ENCODE data around the gene MYBPH. TPM values are rescaled to one million over a fixed set of nuclear protein-coding genes. Genes with fewer than 3 reads are reported as not detected.
A peak's percentile ranks its signal among the peaks of the same experiment; 100 is the strongest.

The MYBPH gene
- total and polyA plus RNA-seq, 2 experiments from 2014 or later, result not detected

GRCh38 chr1:203187304-203187685 lies 11.7 kb upstream of the MYBPH start (continued):
- no peak for TF ChIP-seq REST (IDR thresholded peaks at IDR 0.05; ENCODE audit: unreplicated experiment)
- TF ChIP-seq ETS1 (IDR thresholded peaks at IDR 0.05), result no peak

GRCh38 chr1:203186446-203187303 lies 11.0 kb upstream of the MYBPH start, which contains the start of gene CHI3L1:
Gene CHI3L1, minus strand, starts transcription at chr1:203186704. Its CDS starts 81 bp downstream, at chr1:203186623.
- Histone ChIP-seq H3K4me3 (no peak within 1 kb of the TSS), H3K4me2 (peak within 1 kb of the TSS; percentile 66), H3K36me3 (ENCODE audit: insufficient read depth) (no peaks in the 10 kb centered on the region), H3K27me3 (ENCODE audit: insufficient read depth) (no peaks in the 10 kb centered on the region), H3K9me2 (ENCODE audit: insufficient read depth) (0 out of 2 replicates have a peak, but pooled peaks cover 5% of the 10 kb centered on the region), H3K27ac (ENCODE audit: low read depth) (no peak within 1 kb of the TSS), H4K20me1 (replicated peaks; ENCODE audit: insufficient read depth) (no peaks in the 10 kb centered on the region), H3F3A (replicated peaks; ENCODE audit: low read depth) (no peaks in the 10 kb centered on the region), H2AFZ (peak within 1 kb of the TSS; percentile 98), H3K79me2 (replicated peaks; ENCODE audit: insufficient read depth) (no peaks in the 10 kb centered on the region), H3K4me1 (ENCODE audit: insufficient read depth) (peaks cover 17% of the 10 kb centered on the region)
- peak; percentile 78 for ATAC-seq
- Mint-ChIP-seq H3K4me3 (peak within 1 kb of the TSS; percentile 38; the same call in 2 of the 3 replicates), H3K27me3 (ENCODE audit: insufficient read depth, low read depth, poor library complexity) (peaks cover 3% of the 10 kb centered on the region), H3K27ac (0 out of 2 replicates have a peak within 1 kb of the TSS, but pooled peaks have one; percentile 56), H3K36me3 (ENCODE audit: low read depth) (no peaks in the 10 kb centered on the region), H3K9me3 (no peaks in the 10 kb centered on the region), H3K4me1 (peaks cover 33% of the 10 kb centered on the region)
- peak; percentile 44 for DNase-seq (ENCODE audit: low spot score)
- TF ChIP-seq STAT1 (IDR thresholded peaks at IDR 0.05; ENCODE audit: unreplicated experiment) (no peak), NANOG (IDR thresholded peaks at IDR 0.05; ENCODE audit: borderline replicate concordance) (no peak), JUNB (IDR thresholded peaks at IDR 0.05; ENCODE audit: unreplicated experiment) (no peak), ZNF114 (CRISPR knock-in tag; IDR thresholded peaks at IDR 0.05) (no peak), POLR2AphosphoS5 (IDR thresholded peaks at IDR 0.05; ENCODE audit: low read depth) (no peak), ZNF462 (CRISPR knock-in tag; IDR thresholded peaks at IDR 0.05) (no peak), EZH2phosphoT487 (IDR thresholded peaks at IDR 0.05; ENCODE audit: unreplicated experiment) (no peak), REST (IDR thresholded peaks at IDR 0.05; ENCODE audit: unreplicated experiment) (no peak)
